GM19240 (cell line): ENCODE results near the gene GALNT10.

Source experiments
- DNase-seq: peaks from one replicate; pipeline ENCODE4 v3.0.0; 2011; ENCODE audit warnings: low spot score; ENCODE audit not compliant: insufficient read length

GALNT10 gene

DNA sequence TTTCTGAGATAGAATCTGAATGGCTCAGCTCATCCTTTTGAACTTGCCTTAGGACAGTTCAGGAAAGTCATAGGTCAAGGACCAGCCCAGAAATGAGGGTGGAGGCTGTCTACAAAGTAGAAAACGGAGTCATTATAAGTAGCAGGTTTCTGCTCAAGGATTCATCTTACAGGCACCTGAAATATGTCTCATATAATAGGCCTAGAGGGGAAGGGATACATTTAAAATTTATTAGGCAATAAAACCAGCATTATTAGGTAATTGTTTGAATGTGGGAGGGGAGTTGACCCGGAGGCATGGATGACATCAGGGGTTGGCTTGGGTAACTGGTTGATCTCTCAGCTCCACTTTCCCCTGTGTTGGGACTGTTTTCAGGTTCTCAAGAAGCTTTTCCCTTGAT lies 11.9 kb upstream of the GALNT10 start:
- DNase-seq, result no peak

DNA sequence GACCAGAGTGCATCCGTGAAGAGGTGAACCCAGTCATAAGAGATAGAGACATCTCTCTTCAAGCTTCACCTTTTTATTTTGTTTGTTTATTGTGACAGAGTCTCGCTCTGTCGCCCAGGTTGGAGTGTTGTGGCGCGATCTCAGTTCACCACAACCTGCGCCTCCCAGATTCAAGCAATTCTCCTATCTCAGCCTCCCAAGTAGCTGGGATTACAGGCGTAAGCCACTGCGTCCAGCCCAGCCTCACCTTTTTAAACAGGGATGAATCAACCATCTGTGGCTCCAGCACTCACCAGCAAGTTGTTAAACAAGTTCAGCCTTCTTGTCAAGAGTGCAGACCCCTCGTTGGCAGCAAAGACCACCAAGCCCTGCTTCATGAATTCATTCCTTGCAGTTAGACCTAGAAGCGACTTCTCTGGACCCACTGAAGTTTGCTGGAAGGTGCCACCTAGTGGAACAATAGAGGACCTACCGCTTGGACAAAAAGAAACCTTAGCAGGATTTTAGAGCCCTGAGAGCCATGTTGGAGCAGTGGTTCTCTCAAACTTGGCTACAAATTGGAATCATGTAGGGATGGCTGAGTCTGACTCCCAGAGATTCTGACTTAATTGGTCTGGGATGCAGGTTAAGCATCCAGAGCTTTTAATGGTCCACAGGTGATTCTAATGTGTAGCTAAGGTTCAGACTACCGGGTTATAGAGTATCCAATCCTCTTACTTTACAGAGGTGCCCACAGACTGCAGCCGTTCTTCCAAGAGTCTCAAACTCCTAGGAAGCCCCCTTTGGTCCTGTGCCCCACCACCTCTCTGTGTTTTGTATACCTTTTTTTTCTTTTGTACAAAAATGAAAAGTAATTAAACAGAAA lies 10.5 kb upstream of the GALNT10 start:
- DNase-seq, result peak; percentile 50

DNA sequence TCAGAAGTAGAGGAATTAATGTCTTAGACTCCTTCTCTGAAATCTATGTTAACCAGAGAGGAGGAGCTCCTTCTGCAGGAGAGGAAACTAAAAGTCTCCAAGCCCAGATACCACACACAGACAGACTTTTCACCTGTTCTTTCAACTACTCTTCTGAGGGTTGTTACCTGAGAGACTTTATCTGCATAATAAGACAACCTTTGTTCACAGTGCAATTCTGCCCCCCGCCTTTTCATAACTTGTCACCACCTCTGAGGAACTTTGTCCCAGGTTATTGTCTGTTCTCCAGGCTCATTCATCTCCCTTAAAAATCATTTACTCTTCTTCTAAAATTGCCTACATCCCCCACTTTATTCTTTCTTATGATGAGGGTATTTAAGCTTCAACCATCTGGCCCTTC lies 9.4 kb upstream of the GALNT10 start:
- DNase-seq, result no peak

DNA sequence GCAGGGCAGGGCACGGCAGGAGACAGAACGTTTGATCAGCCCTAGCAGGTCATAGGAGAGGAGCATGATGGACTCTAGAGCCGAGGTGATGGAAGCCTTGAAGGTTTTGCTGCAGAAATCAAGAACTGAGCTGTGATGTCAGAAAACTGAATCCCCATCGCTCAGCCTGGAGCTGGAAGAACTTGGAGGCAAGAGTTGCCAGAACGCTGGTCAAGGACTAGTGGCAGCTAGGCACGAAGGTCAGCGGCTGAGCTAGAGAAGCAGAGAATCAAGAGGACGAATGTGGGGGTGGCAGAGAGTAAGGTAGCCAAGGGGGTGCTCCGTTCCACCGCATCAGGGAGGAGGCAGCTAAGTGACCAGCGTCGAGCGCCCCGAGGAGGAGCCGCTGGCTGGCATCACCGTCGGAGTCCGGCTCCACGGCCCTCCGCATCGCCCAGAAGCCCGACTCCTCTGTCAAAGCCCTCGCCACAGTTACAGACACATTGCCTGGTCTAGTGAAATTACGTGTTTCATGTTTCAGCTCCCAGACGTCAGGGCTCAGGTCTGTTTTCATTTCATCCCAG lies 1.2 kb upstream of the GALNT10 start:
- no peak for DNase-seq

DNA sequence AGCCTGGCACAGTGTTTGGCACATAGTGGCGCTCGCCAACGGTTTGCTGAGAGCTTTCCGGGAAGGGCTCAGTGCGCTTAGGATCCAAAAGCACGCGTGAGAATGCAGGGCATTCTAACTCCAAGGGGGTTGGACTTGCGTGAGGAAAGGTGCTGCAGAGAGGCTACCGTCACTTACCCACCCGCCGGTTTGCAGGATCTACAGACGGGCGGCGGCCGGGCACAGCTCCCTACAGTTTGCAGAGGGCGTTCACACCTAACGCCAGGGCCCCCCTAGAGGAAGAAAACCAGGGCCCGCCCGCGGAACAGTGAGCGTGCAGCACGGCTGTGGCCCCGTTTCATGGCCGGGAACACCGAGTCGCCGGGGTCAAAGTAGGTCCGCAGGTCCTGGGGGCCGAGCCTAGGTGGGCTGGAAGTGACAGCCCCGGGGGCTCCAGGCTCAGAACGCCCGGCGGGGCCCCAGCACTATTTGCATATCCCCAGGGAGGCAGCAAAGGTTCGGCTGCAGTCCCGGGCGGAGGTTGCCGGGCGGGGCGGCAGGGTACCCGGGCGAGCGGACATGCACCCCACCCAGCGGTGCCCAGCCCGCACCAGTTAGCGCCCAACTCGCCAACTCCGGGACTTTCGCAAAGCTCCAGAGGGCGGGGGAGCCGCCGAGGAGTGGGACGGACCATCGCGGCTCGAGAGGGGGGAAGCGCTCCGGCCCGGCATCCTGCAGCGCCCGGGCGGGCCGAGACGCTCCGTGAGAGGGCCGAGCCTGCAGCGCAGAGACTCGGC lies 526 bp upstream of the GALNT10 start:
- DNase-seq, result peak; percentile 72

DNA sequence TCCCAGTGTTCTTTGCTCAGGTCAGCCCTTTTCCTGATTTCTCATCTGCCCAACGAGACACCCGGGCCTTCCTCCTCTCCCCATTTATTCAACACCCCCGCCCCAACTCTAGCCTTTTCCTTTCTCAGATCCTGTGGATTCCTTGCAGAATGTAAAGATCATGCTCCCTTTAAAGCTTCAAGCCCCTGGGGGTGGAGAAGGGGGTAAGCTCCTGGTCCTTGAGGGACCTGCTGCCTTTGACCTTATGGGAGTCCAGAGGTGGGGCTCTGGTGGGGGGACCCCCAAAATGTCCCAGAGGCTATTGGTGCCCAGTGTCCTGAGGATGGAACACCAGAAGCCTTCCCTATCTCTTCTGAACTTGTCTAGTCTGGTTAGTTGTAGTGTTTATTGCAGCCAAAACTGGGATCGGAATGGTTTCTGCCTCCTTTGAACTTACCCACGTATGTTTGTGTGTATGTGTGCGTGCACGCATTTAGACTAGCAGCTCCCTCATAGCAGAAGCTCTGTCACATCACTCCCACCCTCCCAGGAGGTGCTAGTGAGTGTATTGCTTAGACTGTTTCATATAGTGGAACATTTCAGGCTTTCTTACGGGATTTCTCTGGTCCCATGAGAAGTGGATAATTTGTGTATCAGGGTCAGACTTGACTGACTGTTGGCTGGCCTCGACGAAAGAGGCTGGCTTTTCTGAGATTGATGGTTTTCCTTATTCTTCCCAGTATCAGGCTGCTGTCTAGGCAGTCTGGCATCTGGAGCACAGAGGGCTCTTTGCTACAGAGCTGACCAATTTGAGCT lies 1.1 kb downstream of the GALNT10 start:
- DNase-seq, result no peak

DNA sequence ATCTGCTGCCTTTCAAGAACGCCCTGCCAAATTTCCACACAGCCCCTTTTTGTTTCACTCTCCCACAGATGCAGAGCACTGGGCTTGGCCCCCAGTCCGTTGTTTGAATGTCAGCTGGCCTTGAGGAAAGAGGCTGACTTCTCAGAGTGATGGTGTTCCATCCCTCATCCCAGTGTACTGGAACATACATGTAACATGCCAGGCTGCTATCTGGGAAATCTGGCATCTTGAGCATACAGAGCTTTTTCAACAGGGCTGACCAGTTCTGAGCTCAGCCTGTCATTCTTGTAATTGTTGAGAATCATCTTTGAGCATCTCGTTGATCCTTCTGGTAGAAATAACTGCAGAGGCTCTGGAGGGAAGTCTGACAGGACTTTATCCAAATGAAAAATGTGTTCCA lies 2.8 kb downstream of the GALNT10 start:
- DNase-seq, result no peak

DNA sequence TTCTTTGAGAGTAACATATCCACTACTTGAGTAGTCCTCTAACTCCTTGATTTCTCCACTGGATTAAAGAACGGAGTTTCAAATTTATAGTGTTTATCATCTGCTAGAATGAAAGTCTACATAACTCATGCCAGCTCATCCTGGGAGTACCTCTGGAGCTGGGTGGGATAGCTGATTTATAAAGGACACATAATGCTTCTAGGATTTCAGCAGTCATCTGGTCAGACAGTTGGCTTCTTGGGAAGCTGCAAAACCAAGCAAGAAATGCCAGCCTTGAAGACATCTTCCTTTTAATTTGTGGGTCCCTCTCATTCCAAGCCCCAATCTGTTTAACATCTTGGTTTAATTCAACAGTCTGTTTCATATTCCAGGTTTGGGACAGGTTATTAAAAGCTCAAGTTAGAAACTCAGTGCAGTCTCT lies 3.2 kb downstream of the GALNT10 start:
- no peak for DNase-seq

DNA sequence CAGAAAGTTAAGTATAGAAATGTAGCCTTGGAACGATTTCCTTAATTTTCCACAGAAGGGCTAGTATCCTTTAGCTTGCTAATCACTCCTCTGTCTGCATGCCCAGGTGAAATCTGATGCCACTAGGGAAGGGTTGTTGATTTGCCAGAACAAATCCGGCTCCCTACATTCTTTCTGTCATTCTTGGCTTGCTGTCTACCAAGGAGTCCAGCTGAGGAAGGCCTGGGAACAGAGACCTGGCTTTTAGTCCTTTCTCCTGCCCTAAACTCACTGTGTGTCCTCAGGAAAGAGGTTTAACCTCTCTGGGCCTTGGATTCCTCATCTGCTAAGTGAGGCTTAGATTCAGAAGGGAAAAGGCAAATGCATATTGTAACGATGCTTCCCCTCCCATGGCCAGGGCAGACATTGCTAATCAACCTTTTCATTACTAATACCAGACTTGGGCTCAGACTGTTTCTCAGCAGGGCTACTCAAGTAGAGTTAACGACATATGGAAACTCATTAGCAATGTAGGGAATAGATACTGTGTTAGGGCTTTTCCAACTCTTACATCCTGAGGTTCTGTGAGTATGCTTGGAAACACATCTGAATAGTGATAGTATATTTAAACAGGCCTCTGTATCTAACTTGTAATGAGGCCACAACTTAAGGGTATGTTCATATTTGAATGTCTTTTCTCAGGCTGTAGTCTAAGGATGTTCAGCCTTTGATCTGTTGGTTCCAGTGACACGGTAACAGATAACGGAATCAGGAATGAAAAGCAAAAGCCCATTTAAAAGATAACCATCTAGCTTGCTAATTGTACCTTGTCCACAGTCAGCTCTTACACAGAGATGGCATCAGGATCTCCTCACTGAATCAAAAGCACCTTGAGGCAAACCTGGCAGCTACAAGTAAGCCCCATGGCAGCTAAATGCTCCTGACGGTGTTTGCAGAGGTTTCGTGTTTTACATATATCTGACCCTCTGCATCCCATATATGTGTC lies 4.1 kb downstream of the GALNT10 start:
- no peak for DNase-seq

DNA sequence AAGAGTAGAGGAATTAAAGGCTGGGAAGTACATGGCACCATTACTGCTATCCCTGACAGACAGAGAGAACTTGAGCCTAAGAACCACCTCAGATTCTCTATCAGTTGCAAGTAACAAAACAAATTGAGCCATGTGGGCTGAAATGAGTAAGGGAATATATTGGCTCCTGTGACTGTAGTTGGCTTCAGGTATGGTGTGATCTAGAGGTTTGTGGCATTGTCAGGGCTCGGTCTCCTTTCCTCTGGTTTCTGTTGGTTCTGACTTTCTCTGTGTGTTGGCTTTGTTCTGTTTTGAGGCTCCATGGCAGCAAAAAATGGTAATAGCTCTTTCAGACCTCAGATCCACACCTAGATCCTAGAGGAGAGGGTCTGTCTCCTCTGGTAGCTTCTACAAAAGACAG lies 5.7 kb downstream of the GALNT10 start:
- DNase-seq, result no peak

DNA sequence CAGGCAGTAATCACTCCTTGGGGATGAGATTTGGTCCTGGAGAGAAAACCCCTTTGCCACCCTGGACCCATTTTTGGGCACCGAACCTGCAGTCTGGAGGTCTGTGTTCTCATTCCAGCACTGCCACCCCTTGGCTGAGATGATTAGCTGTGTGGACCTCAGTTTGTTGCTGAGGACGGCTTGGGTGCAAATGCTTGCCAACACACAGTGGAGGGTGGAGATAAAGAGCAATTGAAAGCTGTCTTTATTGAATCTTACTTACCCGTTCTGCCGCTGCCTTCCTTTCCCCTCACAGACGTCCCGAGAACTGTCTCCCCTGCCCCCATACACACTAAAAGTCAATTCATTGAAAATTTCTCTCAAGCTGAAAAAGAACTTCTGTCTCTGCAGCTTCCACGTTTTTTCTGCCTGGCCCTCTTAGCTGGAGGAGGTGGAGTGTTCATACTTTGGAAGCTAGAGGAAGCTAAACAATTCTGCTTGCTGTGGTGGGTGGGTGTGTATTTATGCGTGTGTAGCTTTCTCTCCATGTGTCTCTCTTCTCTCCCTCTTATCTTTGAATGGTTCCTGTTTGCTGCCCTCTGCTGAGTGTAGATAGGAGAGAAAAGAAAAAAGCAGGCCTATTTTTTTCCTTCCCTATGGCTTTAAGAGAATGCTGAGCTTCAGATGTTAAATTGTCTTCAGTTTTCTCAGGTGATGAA lies 6.6 kb downstream of the GALNT10 start:
- DNase-seq, result no peak

DNA sequence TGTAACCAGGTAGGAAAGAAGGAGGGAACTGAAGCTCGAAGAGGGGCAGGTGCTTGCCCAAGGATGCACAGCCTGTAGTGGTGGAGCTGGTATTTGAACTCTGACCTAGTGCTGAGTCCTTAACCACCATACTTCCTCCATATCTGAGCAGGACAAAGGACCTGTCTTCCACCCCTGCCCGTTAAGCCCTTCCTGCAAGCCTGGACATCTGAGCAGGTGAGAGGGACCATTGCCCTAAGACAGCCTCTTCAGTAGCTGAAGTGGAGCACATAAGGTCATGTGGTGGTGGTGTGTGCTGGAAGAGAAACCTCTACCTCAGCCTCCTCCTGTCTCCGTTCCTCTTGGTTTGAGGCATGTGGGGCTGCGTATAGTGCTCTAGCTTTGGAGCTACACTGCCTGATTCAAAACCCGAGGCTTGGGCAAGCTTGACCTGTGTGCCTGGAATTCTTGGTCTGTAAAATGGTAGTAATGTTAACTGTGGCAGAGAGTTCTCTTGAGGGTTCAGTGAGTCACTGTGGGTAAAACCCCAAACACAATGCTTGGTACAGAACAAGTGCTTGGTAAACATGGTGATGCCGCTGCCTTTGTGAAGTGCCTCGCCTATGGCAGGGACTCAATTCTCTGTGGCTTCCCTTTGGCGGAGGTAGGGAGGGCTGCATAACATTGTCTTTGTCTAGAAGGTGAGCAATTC lies 7.4 kb downstream of the GALNT10 start:
- DNase-seq, result no peak

DNA sequence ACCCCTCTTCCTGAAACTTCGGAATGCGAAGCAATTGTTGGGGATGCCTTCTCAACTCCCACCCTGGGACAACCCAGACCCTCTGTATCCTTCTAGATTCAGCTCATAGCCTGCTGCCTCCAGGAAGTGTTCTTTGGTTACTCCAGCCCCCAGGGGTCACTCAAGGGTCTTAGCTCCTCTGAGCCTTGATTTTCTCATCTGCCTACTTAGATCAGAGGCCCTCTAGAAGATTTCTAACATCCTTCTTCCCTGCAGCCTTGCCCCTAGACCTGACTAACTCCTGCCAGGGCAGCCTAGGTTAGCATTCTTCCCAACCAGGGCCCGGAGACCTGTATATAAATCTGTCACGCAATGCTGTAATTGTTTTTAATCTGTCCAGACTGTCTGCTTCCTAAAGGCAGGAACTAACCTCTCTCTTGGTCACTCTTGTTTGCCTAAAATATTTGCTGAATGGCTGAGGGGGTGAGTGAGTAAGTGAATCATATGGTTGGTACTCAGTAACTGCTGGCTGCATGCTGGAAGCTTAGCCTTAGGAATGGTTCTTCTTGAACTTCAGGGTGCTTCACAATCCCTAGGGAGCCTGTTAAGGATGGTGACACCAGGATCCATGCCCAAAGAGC lies 8.2 kb downstream of the GALNT10 start:
- DNase-seq, result no peak

DNA sequence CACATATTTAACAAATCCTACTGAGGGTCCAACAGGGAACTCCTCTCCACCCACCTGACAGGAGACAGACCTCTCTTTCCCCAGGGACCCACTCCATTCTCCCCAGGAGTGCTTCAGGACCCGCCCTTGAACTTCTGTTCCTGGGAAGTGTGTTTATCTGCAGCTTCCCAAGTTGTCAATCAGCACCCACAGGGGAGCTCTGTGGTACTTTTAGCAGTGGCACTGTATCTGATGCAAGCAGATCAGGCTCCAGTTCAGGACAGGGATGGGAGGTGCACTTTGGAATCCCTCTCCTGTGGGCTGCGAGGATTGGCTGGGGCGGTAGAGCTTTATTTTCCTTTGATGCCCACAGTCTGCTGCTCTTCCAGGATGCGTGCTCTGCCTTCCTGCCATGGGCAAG lies 8.7 kb downstream of the GALNT10 start:
- no peak for DNase-seq

DNA sequence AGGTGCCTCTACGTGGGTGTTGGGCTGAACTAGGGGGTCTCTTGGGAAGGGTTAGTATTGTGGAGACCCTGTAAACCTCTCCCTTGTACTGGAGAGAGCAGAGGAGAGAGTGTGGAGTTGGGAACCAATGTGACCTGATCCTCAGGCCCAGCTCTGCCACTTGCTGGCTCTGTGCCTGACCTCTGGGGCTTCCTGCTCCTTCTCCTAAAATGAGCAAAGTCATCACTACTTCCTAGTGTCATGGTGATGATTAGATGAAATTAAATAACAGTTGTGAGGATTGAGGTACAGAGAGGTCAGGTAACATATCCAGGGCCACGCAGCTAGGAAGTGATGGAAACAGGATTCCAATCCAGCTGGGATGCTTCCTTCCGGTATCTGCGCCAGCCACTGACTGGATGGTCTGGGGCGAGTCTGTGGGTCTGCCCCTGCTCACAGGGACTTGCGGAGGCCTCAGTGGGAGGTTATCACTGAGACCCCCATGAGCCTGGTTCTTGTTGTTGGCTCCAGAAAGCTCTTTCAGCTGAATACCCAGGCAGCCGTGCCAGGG lies 9.2 kb downstream of the GALNT10 start:
- DNase-seq, result no peak

DNA sequence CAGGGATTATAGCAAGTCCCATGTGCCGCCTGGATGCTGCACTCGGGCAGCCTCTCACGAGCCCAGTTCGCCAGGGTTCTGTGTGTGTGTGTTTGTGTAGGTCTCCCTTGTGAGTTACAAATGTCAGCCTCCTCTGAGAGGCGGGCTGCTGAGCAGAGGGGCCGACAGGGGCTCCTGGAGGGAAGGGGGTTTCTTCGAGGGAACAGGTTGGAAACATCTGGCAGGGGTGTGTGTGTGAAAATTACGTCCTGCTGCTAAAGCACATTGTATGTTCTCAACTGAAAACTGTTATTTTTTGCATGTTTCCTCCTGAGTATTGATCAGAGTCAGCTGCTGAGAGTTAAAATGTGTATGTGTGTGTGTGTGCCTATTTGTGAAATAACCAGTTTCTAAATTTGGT lies 9.7 kb downstream of the GALNT10 start:
- no peak for DNase-seq

DNA sequence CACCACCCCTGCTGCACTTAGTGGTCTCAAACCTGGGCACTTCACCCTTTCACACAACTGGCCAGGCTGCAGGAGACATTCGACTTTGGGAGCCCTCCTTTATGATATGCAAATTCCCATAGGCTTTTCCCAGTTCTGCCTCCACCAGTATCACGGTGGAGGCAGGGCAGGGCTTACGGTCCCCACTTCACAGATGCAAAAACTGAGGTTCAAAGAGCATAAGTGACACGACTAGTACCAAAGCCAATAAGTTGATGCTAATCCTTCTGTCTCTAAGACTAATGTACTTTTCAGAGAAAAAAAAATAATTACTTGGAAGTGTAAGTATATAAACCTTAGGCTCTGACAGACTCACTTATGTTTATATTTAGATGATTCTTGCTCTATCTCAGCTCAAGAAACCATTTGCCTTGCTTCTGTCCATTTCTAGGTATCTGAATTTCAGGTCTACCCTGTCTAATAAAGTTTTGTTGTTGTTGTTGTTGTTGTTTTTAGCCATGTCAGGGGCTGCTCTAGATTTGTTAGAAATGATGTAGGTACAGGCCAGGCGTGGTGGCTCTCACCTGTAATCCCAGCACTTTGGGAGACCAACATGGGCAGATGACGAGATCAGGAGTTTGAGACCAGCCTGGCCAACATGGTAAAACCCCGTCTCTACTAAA lies 10.7 kb downstream of the GALNT10 start:
- no peak for DNase-seq
